Fibroblast of skin of right quadriceps (primary cell): ENCODE results near the gene REC114.

Experiments
- DNase-seq: peaks from one replicate; pipeline ENCODE4 v3.0.0-alpha.2; 2013

Gene REC114

DNA sequence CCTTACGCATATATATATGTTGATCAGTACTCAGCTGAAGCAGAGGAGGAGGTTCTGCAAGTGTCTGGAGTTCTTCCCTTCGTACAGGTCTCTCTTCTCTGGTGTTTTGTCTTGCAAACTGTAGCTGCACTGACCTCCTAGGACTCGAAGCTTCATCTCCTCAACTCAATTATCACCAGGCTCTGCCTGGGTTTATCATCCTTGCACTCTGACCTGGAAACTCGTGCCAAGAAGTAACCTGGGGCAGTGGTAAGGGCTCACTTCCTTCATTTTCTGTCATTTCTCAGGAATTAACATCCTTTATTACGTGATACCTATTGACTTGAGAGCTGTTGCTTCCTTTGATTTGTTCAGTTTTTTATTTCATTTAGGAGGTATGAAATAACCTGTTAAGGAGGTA lies 14.4 kb downstream of the REC114 start:
- DNase-seq = no peak

DNA sequence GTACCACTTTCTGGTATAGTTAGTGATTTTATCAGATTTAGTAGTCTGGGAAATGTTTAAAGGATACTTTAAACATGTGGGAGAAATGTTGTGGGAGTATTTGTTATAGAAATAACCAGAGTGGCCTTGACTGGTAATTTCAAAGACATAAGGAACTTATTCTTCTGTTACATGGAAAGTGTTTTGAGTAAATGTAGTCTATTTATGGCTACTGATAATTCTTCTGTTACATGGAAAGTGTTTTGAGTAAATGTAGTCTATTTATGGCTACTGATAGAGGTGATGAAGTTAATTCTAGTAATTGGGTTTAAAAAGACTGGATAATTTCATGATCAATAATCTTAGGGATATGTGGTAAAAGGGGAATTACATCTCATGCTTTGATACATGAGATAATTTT lies 17.7 kb downstream of the REC114 start:
- no peak for DNase-seq

DNA sequence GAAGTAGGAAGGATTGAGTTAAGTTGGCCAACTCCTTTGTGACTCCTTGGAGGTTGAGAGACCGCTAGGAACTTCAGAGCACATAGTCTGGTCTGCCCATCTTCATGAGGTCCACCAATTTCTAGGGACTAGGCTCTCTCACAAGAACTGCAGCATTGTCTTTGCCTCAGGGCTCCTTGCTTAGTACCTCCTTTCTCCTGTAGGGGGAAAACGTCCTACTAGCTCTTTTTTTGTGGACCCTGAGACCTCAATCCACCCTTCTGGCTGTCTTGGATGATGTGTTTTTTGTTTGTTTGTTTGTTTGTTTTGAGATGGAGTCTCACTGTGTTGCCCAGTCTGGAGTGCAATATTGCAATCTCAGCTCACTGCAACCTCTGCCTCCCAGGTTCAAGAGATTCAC lies 21.6 kb downstream of the REC114 start:
- no peak for DNase-seq

DNA sequence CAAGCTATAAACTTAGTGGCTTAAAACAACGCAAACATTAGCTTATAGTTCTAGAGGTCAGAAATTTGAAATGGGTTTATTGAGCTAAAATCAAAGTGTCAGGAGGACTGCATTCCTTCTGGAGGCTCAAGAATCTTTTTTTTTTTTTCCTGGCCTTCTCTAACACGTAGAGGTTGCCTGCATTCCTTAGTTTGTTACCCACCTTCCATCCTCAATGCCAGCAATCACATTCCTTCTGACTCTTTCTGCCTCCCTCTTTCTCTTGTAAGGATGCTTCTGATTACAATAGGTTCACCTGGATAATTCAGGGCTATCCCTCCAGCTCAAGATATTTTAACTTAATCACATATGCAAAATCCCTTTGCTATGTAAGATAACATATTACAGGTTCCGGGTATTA lies 24.8 kb downstream of the REC114 start:
- DNase-seq = no peak

DNA sequence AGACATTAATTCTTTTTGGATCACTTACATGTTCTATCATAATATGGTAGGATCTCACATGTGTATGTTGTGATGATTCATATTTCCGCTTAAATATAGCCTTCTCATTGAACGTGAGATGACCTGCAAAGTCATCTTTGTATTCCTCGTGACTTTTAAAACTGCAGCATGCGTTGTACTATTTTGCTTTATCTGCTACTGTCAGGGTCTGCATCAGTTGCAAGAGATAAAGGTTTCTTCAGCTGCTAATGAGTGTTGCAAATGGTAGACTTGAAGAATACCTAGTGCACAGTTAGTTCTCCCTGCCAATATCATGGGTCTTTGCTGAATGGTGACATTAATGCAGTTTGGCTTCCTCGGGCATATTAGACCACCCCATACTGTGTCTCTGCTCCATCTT lies 31.8 kb downstream of the REC114 start:
- DNase-seq = no peak

DNA sequence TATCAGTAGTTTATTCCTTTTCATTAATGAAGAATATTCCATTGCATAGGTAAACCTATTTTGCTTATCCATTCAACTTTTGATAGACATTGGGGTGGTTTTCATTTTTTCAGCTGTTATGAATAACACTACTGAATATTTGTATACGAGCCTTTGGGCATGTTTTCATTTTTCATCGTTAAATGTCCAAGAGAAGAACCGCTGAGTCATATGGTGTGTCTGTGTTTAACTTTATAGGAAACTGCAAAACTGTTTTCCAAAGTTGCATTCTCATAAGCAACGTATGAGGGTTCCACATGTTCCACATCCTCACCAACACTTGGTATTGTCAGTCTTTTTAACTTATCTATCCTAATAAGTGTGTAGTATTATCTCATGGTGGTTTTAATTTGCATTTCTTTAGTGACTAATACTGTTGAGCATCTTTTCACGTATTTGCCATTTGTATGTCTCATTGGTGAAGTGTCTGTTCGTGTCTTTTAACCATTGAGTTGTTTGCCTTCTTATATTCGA lies 33.8 kb downstream of the REC114 start:
- DNase-seq = no peak

DNA sequence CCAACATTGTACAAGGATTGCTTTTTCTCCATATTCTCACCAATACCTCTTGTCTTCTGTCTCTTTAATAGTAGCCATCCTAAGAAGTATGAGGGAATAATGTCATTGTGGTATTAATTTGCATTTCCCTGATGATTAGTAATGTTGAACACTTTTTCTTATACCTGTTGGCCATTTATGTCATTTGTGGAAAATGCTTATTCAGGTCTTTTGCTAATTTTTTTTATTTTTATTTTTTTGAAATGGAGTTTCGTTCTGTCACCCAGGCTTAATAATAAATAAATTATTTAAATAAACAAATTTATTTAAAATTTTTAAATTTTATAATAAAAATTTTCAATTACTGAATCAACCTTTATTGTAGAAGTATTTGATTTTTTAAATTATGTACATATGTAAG lies 37.1 kb downstream of the REC114 start:
- no peak for DNase-seq

DNA sequence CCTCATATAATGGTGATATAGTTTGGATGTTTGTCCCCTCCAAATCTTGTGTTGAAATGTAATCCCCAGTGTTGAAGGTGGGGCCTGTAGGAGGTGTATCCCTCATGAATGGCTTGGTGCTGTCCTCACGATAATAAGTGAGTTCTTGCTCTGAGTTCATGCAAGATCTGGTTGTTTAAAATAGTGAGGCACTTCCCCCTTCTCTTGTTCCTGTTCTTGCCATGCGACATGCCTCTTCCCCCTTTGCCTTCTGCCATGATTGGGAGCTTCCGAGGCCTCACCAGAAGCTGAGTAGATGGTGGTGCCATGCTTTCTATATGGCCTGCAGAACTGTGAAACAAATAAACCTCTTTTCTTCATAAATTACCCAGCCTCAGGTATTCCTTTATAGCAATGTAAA lies 39.2 kb downstream of the REC114 start:
- DNase-seq = no peak

DNA sequence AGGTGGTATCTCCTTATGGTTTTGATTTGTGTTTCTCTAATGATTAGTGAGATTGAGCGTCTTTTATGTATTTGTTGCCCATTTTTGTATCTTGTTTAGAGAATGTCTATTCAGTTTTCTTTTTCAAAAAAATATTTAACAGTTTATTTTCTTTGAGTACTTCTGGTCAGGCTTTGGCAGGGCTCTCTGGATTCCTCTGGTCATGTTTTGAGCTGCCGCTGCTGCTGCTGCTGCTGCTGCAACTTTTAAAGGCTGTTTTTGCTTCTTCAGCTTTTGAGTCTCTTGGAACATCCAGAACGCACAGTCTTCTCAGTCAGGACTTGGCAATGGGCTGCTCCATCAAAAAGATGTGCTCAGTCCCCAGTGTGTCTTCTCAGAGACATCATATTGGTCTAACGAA lies 40.1 kb downstream of the REC114 start:
- no peak for DNase-seq

DNA sequence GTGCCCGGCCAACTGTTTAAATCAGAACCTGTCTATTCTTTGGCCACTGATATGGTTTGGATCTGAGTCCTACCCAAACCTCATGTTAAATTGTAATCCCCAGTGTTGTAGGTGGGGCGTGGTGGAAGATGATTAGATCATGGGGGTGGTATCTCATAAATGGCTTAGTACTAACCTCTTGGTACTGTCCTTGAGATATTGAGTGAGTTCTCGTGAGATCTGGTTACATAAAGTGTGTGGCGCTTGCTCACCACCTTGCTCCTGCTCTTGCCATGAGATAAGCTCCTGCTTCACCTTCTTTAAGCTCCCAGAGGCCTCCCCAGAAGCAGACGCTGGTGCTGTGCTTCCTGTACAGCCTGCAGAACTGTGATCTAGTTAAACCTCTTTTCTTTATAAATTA lies 42.4 kb downstream of the REC114 start:
- no peak for DNase-seq

DNA sequence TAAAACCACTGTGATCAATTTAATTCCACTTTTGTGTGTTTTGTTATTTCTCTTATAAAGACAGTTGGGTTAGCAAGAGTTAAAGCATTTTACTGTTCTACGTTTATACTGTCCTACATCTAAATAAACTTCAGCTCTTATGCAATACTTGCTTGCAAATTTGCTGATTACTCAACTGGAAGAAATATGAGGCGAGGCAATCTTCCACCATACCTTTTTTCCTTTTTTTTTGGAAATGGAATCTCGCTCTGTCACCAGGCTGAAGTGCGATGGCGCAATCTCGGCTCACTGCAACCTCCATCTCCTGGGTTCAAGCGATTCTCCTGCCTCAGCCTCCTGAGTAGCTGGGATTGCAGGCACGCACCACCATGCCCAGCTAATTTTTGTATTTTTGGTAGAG lies 42.9 kb downstream of the REC114 start:
- DNase-seq = peak; percentile 9

DNA sequence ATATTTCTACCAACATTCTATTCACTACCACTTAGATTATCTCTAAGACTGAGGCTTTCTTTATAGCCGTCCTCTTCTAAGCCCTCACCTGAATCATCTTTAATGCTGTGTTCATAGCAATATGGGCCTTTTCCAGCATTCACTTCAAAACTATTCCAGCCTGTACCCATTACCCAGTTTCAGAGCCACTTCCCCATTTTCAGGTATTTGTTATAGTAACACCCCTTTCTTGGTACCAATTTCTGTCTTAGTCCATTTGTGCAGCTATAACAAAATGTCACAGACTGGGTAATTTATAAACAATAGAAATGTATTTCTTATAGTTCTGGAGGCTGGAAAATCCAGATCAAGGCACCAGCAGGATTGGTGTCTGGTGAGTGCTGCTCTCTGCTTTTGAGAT lies 45.7 kb downstream of the REC114 start:
- DNase-seq = no peak

DNA sequence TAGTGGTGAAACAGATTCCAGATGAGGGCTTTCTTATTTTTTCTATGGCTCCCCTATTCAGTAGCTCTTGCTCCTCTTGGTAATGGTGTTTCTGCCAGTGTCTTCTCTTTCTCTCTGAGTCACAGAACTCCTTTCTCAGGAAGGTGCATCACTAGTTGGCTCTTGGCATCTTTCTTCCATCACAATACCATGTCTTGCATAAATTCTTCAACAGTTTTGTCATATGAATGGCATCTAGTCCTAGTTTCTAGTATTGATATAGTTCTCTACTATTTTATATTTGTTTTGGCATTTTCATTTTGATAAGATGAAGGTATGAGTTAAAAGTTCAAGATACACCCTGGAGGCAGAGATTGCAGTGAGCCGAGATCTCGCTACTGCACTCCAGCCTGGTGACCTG lies 51.0 kb downstream of the REC114 start:
- DNase-seq = no peak

DNA sequence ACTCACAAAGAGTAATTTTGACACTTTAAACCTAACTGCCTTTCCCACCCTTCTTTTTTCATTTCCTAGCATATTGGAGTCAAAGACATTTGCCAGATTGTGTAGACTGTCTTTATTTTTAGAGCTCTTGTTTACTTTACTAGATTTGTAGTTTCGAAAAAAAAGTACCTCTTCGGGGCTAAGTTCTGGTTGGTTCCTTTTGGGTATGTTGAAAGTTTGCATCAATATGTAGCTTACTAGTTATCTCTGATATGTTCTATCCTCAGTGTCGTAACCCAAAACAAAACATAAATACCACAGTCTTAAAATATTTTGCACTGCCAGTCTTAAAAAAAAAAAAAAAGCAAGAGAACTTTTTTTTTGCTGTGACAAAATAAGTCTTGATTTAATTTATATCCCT lies 52.2 kb downstream of the REC114 start:
- no peak for DNase-seq

DNA sequence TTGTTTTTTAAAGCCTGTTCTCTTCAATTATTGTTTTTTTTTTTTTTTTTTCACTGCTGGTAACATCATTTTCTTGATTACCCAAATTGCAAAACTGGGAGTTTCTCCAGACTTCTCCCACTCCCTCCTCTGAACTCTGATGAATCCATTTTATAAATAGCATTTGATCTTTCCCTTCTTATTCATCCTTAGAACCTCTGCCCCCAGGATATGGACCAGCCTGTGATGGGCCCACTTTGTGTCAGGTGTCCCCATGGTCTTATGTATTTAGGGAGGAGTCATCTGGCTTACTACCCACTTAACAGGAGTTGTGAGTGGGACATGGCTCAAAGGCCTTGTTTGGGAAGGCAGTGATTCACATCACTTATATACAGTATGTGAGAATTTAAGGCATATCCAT lies 57.7 kb downstream of the REC114 start:
- no peak for DNase-seq

DNA sequence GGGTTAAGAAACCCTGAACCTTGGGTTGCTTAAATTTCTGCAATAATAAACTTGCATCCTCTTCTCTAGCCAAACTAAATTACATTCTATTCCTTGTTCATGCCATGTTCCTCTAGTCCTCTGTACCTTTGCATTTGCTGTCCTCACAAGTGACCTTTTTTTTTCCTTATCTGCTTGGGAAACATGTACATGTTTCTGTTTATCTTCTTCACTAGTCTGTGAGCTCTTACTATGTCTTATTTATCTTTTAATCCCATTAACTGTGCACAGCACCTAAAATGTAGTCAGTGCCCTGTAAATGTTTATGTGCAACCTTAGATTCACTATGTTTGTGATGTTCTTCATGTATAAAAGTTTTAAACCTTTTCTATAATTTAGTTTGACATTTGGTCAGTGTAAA lies 61.9 kb downstream of the REC114 start:
- no peak for DNase-seq

DNA sequence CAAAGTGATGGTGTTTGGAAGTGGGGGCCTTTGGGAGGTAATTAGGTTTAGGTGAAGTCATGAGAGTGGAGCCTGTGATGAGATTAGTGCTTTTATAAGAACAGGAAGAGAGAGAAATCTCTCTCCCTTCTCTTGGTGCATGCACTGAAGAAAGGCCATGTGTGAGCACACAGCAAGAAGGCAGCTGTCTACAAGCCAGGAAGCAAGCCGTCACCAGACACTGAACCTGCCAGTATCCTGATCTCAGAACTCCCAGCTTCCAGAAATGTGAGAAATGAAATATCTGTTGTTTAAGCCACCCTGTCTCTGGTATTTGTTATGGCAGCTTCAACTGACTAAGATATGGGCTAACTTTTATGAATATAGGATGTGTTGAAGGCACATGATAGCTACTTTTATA lies 72.6 kb downstream of the REC114 start:
- no peak for DNase-seq

DNA sequence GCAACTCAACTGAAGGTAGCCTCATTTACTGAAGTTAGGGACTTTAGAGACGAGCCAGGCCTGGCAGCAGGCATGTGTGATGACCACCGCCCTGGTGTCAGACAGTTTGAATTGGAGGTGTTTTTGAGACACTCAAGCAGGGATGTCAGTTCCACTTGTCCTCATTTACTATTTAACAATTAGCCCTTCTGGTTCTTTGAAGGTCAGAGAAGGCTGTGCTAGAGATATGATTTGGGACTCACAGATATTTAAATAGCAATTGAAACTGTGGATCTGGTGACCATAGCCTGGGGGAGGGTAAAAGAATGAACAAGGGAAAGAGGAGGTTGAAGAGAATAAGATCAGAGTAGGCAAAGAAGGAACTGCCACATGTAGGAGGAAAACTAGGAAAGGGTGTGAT lies 74.6 kb downstream of the REC114 start:
- DNase-seq = no peak

DNA sequence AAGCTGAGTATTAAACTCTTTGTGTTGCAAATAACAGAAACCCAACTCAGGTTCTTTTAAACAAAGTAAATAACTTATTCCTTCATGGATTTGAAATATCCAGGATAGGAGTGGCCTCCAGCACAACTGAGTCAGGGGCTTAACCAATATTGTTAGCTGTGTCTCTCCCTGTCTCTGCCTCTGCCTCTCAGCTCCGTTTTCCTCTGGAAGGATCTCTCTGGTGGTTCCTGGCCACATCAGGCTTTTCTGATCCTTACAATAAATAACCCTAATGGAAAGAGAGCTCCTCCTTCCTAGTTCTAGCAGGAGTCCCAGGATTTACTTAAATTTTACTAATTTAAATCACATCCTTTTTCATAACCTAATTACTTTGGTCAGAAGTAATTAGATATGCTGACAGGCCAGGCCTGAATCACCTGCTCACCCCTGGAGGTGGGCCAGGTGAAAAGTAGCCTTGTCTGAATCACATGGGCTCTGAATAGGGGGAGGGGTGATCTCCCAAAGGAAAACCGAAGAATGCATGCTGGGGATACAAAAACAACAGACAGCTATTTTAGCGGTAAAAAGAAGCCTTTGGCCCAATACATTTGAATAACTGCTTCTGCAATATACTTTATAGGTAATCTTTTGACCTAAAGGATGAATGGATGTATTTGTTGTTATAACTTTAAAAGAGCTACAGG lies 75.4 kb downstream of the REC114 start:
- no peak for DNase-seq

DNA sequence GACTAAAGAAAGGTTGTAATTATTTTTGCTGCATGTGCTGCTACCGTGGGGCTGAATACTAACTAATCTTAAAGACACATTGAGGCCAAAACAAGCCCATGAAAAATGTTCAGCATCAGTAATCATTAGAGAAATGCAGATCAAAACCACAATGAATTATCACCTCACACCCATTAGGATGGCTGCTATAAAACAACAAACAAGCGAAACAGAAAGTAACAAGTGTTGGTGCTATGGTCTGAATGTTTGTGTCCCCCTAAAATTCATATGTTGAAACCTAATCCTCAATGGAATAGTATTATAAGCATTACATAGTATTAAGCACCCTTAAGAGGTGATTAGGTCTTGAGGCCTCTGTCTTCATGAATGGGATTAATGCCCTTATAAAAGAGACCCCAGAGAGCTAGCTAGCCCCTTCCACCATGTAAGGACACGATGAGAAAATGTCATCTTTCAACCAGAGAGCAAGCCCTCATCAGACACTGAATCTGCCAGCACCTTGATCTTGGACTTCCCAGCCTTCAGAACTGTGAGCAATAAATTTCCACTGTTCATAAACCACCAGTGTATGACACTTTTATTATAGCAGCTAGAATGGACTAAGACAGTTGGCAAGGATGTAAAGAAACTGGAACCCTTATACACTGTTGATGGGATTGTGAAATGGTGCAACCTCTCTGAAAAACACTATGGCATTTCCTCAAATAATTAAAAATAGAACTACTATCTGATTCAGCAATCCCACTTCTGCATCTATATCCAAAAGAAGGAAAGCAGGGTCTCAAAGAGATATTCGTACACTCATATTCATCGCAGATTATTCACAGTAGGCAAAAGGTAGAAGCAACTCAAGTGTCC lies 76.1 kb downstream of the REC114 start:
- peak; percentile 6 for DNase-seq

DNA sequence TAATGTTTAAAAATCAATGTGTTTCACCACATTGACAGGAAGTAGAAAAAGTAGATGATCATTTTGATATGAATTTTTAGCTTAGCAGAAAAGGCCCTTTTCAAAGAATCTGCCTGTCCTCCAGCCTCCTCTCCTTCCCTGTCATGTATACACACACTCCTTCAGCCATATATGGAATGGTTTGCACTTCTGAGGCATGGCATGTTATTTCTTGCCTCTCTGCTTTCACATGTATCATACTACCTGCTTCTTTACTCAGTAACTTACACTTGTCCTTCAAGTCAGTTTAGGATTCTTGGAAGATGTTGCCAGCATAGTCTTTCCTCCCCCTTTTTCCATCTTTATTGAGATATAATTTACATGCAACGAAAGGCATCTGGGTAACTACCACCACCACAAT lies 79.0 kb downstream of the REC114 start:
- DNase-seq = no peak

DNA sequence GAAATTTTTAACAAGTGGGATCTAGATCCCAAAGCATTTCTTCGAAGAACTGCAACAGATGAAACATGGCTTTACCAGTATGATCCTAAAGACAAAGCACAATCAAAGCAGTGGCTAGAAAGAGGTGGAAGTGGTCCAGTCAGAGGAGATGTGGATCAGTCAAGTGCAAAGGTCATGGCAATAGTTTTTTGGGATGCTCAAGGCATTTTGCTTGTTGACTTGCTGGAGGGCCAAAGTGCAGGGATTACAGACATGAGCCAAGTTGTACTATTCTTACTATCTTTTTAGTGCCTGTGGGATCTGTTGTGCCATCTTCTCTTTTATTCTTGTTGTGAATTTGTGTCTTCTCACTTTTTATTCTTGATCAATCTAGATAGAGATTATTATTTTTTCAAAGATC lies 82.0 kb downstream of the REC114 start:
- no peak for DNase-seq

DNA sequence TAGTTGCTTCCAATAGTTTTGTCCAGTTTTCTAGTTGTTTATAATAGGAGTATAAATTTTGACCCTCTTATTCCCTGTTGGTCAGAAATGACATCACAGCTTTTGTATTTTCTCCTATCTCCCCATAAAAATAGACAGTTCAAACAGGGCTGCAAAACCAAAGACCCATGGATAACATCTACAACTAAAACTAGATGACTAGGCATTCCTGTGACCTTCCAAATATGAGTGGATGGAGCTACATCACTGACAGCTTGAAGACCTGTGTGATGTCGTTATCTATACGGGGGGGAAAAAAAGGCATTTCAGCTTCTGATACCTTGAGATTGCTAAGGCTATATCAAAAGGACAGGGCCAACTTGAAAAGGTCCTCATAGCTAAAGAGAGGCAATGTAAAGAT lies 84.6 kb downstream of the REC114 start:
- no peak for DNase-seq

DNA sequence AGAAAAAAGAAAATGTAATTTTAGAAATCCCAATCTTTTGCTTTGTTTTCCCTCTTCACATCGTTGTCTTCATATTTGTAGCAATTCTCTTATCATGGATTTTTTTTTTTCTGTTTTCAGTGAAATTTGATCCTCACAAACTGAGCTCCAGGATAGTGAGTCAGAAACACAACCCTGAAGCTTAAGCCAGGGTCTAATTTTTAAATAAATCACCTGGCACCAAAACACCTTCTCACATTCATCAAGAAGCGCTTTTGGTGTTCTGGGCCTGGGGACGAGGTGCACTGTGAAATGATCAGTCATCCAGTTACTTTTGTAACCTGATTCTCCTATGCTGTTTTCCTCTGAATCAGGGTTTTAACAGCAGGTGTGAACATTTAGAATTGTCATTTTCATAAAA lies 87.7 kb downstream of the REC114 start:
- no peak for DNase-seq

DNA sequence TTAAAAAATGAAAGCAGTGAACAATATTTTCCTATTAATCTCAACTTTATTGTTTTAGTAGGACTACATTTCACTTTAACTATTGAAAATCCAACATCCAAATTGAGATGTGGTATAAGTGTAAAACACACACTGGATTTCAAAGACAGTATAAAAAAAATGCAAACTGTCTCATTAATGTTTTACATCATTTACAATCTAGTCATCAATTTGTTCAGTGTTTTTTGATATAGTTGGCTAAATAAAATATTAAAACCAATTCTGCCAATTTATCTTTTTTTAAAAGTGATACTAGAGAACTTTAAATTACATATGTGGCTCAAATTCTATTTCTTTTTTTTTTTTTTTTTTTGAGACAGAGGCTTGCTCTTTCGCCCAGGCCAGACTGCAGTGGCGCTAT lies 95.2 kb downstream of the REC114 start:
- DNase-seq = no peak
